ENCODE results near the gene HIVEP3. TPM values are rescaled to one million over a fixed set of nuclear protein-coding genes. Genes with fewer than 3 reads are reported as not detected.

Gene HIVEP3
- polyA plus RNA-seq, 1 of the 3 experiments (the other 2 are of a cell fraction): 6.4 TPM

DNA sequence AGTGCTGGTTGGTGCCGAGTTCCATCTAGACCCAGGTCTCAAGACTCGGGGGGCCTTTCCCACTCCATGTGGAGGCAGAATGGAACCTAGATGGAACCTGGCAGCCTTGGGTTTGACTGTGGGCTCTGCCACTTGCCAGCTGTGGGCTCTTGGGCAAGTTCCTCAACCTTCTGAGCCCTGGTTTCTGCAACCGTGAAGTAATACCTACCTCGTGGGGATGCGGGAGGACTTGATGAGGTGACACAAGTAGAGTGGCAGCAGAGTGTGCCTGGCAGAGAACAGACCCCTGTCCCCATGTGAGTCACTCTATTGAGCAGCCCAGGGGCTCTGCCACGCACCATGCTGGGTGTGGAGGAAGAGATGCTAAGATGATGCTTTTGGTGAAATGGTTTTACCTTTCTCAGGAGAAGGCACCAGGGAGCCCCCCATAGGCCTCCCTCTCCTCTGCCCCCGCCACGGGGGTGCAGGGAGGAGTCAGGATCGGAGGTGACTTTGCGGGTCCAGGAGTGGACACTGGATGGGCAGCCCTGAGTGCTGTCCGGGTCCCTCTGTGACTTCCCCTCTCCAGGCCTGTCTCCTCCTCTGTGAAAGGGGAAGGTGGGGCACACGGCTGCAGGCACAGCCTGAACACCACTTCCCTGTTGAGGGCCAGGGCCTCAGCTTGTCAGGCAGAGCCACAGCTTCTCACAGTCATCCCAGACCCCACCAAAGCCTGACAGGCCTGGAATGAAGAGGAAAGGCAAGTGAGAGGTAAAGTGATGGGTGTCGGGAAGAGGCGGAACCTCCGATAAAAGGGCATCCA, 397.6 kb downstream of the HIVEP3 start:
- H3K27me3 ChIP-seq (ENCODE audit: insufficient read depth): no peaks in the 10 kb centered on the region
- no peak overlapping the region; a peak in 1 of 4 replicates for H3K27ac ChIP-seq (ENCODE audit: low read depth in 2 of 2, low read length in 1 of 2)
- H2AFZ ChIP-seq (ENCODE audit: low read depth): no peak overlapping the region
- H3K4me2 ChIP-seq: no peak overlapping the region
- no peaks in the 10 kb centered on the region for H3F3A ChIP-seq (replicated peaks; ENCODE audit: insufficient read depth)
- no peaks in the 10 kb centered on the region for H3K36me3 ChIP-seq (replicated peaks in 1 of 2; ENCODE audit: control insufficient read depth in 1 of 2, insufficient read depth in 2 of 2, low read length in 1 of 2)
- H4K20me1 ChIP-seq (ENCODE audit: insufficient read depth): no peaks in the 10 kb centered on the region
- no peak overlapping the region for H3K9ac ChIP-seq
- no peak for DNase-seq
- no peaks in the 10 kb centered on the region for H3K79me2 ChIP-seq (ENCODE audit: insufficient read depth)
- WGBS (ENCODE audit: low lambda C conversion rate): 78% methylated on average over 7 of the region's 15 CpGs
- H3K4me3 ChIP-seq (ENCODE audit: low read depth in 2 of 2, low read length in 1 of 2): no peak overlapping the region
- H3K9me3 ChIP-seq: no peaks in the 10 kb centered on the region
- peaks cover 4 to 28% of the 10 kb centered on the region in 2 experiments; a peak in 1 of 4 replicates for H3K4me1 ChIP-seq (ENCODE audit: control insufficient read depth in 1 of 2, insufficient read depth in 2 of 2, low read depth in 1 of 2, low read length in 1 of 2)
- CTCF ChIA-PET: interaction anchor here (1.1 kb wide), 1 partner anchor 38 kb away, joined by 3 read pairs; no protein-coding TSS in a partner anchor
- POLR2A ChIA-PET: no interaction called here
- TF ChIP-seq REST (IDR thresholded peaks at IDR 0.05; ENCODE audit: low read depth, low read length): no peak
- TF ChIP-seq FOXM1 (IDR thresholded peaks at IDR 0.05; ENCODE audit: low read depth): no peak
- no peak for TF ChIP-seq JUND (IDR thresholded peaks at IDR 0.05)
- no peak for TF ChIP-seq ELF1 (IDR thresholded peaks at IDR 0.05)
- TF ChIP-seq, protein P1, sequence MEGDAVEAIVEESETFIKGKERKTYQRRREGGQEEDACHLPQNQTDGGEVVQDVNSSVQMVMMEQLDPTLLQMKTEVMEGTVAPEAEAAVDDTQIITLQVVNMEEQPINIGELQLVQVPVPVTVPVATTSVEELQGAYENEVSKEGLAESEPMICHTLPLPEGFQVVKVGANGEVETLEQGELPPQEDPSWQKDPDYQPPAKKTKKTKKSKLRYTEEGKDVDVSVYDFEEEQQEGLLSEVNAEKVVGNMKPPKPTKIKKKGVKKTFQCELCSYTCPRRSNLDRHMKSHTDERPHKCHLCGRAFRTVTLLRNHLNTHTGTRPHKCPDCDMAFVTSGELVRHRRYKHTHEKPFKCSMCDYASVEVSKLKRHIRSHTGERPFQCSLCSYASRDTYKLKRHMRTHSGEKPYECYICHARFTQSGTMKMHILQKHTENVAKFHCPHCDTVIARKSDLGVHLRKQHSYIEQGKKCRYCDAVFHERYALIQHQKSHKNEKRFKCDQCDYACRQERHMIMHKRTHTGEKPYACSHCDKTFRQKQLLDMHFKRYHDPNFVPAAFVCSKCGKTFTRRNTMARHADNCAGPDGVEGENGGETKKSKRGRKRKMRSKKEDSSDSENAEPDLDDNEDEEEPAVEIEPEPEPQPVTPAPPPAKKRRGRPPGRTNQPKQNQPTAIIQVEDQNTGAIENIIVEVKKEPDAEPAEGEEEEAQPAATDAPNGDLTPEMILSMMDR (IDR thresholded peaks at IDR 0.05): no peak
- TF ChIP-seq RCOR1 (IDR thresholded peaks at IDR 0.05; ENCODE audit: low read length): no peak
- no peak for TF ChIP-seq RFX5 (IDR thresholded peaks at IDR 0.05; ENCODE audit: low read length)
- no peak for TF ChIP-seq IRF3 (IDR thresholded peaks at IDR 0.05; ENCODE audit: low read depth, low read length)
- no peak for TF ChIP-seq SMC3 (IDR thresholded peaks at IDR 0.05; ENCODE audit: low read depth, low read length)
- TF ChIP-seq, protein P2, sequence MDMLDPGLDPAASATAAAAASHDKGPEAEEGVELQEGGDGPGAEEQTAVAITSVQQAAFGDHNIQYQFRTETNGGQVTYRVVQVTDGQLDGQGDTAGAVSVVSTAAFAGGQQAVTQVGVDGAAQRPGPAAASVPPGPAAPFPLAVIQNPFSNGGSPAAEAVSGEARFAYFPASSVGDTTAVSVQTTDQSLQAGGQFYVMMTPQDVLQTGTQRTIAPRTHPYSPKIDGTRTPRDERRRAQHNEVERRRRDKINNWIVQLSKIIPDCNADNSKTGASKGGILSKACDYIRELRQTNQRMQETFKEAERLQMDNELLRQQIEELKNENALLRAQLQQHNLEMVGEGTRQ (IDR thresholded peaks at IDR 0.05; ENCODE audit: borderline replicate concordance, low read depth, low read length): no peak
- TF ChIP-seq MEF2A (IDR thresholded peaks at IDR 0.05; ENCODE audit: borderline replicate concordance, low read depth): no peak
- no peak for TF ChIP-seq NFIC (IDR thresholded peaks at IDR 0.05; ENCODE audit: borderline replicate concordance)
- no peak for TF ChIP-seq FOSL2 (IDR thresholded peaks at IDR 0.05; ENCODE audit: borderline replicate concordance, low read depth)
- no peak for TF ChIP-seq TEAD4 (IDR thresholded peaks at IDR 0.05; ENCODE audit: borderline replicate concordance, insufficient read depth)
- no peak for TF ChIP-seq CHD2 (IDR thresholded peaks at IDR 0.05; ENCODE audit: low read length, partially characterized antibody)
- no peak for TF ChIP-seq YY1 (IDR thresholded peaks at IDR 0.05; ENCODE audit: low read depth)
- TF ChIP-seq NRF1 (IDR thresholded peaks at IDR 0.05; ENCODE audit: low read depth, low read length): no peak
- no peak for TF ChIP-seq GATA2 (CRISPR knock-in tag; IDR thresholded peaks at IDR 0.05)
- no peaks in the 10 kb centered on the region for H3K9me2 ChIP-seq
